Measurements from ENCODE around the gene FAM50B.

GRCh38 chr6:3850451-3851203, 1.5 kb downstream of the FAM50B start:
- TF ChIP-seq POLR2A (IDR thresholded peaks at IDR 0.05) (no peak), CTCF (IDR thresholded peaks at IDR 0.05 in 4 of 5, conservative IDR thresholded peaks at IDR 0.05 in 1 of 5) (no peak)

All from gastrocnemius medialis (tissue), 4 donors.